Measurements from ENCODE around the gene CDC42SE1. TPM values are rescaled to one million over a fixed set of nuclear protein-coding genes. Genes with fewer than 3 reads are reported as not detected.

CDC42SE1 gene
- total RNA-seq, 1 experiment from 2014 or later = 76.3 TPM

DNA sequence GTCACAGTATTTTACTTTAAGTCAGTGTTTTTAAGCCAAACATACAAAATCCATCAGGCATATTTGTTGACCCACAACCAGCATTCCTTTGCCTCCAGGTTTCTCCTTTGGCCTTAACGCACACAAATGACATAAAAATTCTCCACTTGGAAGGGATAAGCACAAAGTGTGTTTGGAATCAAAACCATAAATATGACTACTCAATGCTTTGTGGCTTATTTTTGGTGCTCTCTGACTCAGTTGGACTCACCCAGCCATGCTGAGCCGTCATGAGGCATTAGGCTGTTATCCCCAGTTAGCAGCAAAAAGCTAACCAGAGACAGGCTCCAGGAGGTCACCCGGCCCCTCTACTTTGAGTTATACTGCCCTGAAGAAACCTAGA, 50.2 kb downstream of the CDC42SE1 start (continued):
- TF ChIP-seq, protein P1, sequence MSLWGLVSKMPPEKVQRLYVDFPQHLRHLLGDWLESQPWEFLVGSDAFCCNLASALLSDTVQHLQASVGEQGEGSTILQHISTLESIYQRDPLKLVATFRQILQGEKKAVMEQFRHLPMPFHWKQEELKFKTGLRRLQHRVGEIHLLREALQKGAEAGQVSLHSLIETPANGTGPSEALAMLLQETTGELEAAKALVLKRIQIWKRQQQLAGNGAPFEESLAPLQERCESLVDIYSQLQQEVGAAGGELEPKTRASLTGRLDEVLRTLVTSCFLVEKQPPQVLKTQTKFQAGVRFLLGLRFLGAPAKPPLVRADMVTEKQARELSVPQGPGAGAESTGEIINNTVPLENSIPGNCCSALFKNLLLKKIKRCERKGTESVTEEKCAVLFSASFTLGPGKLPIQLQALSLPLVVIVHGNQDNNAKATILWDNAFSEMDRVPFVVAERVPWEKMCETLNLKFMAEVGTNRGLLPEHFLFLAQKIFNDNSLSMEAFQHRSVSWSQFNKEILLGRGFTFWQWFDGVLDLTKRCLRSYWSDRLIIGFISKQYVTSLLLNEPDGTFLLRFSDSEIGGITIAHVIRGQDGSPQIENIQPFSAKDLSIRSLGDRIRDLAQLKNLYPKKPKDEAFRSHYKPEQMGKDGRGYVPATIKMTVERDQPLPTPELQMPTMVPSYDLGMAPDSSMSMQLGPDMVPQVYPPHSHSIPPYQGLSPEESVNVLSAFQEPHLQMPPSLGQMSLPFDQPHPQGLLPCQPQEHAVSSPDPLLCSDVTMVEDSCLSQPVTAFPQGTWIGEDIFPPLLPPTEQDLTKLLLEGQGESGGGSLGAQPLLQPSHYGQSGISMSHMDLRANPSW (CRISPR knock-in tag; conservative IDR thresholded peaks at IDR 0.05; ENCODE audit: low read depth) = no peak
- TF ChIP-seq PRRX2 (CRISPR knock-in tag; IDR thresholded peaks at IDR 0.05) = no peak
- TF ChIP-seq ZNF317 (CRISPR knock-in tag; IDR thresholded peaks at IDR 0.05; ENCODE audit: borderline replicate concordance, low read depth) = no peak
- no peak for TF ChIP-seq ZNF121 (CRISPR knock-in tag; IDR thresholded peaks at IDR 0.05)
- TF ChIP-seq CDX4 (CRISPR knock-in tag; IDR thresholded peaks at IDR 0.05; ENCODE audit: borderline replicate concordance) = no peak
- no peak for TF ChIP-seq NR3C1 (CRISPR knock-in tag; conservative IDR thresholded peaks at IDR 0.05; ENCODE audit: low read depth)
- no peak for TF ChIP-seq KAT7 (CRISPR knock-in tag; IDR thresholded peaks at IDR 0.05; ENCODE audit: borderline replicate concordance)
- TF ChIP-seq CREB1 (CRISPR knock-in tag; IDR thresholded peaks at IDR 0.05) = no peak
- no peak for TF ChIP-seq GABPB1 (CRISPR knock-in tag; IDR thresholded peaks at IDR 0.05)
- TF ChIP-seq, protein P2, sequence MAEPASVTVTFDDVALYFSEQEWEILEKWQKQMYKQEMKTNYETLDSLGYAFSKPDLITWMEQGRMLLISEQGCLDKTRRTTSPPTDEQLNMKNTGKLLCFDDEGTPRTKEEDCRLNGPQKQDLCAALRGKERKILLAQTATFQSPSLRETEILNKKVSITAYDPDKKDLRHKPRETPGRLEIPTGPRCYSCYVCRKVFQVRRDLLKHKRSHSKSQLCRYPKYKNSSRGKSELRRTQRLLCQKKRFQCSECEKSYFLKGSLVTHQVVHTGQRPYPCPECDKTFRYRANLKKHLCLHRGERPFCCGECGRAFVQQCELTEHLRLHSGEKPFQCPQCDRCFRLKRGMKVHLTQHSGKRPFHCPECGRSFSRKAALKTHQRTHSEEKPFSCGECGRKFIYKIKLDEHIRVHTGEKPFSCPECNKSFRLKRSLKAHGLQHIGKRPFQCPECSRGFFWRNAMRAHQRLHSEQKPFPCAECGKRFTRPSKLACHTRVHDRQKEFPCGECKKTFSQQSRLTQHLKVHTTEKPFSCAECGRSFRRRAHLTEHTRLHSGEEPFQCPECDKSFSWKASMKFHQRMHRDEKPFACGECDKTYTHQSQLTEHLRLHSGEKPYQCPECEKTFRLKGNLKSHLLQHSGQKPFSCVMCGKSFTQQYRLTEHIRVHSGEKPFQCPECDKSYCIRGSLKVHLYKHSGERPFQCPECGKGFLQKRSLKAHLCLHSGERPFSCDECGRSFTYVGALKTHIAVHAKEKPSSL (CRISPR knock-in tag; conservative IDR thresholded peaks at IDR 0.05) = no peak
- TF ChIP-seq CTCF (IDR thresholded peaks at IDR 0.05) = no peak
- TF ChIP-seq, protein P3, sequence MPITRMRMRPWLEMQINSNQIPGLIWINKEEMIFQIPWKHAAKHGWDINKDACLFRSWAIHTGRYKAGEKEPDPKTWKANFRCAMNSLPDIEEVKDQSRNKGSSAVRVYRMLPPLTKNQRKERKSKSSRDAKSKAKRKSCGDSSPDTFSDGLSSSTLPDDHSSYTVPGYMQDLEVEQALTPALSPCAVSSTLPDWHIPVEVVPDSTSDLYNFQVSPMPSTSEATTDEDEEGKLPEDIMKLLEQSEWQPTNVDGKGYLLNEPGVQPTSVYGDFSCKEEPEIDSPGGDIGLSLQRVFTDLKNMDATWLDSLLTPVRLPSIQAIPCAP (CRISPR knock-in tag; IDR thresholded peaks at IDR 0.05) = no peak
- TF ChIP-seq, protein P4, sequence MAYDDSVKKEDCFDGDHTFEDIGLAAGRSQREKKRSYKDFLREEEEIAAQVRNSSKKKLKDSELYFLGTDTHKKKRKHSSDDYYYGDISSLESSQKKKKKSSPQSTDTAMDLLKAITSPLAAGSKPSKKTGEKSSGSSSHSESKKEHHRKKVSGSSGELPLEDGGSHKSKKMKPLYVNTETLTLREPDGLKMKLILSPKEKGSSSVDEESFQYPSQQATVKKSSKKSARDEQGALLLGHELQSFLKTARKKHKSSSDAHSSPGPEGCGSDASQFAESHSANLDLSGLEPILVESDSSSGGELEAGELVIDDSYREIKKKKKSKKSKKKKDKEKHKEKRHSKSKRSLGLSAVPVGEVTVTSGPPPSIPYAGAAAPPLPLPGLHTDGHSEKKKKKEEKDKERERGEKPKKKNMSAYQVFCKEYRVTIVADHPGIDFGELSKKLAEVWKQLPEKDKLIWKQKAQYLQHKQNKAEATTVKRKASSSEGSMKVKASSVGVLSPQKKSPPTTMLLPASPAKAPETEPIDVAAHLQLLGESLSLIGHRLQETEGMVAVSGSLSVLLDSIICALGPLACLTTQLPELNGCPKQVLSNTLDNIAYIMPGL (CRISPR knock-in tag; IDR thresholded peaks at IDR 0.05) = no peak
- no peak for TF ChIP-seq FOXP1 (CRISPR knock-in tag; IDR thresholded peaks at IDR 0.05; ENCODE audit: borderline replicate concordance)
- TF ChIP-seq NFYB (CRISPR knock-in tag; conservative IDR thresholded peaks at IDR 0.05; ENCODE audit: low read depth) = no peak

All from WTC11 (cell line).